WTC11 (cell line): ENCODE results near the gene PRSS53. TPM values are rescaled to one million over a fixed set of nuclear protein-coding genes. Genes with fewer than 3 reads are reported as not detected.

Experiments used
- ATAC-seq: fragments of 200-7000 bp; cut with Tn5 transposase; 2 replicates; pipeline ENCODE4 v1.10.0; 2021; ENCODE audit warnings: mild to moderate bottlenecking, moderate library complexity
- CTCF ChIA-PET: fragments of 300-600 bp; sonication (Branson Sonifier 250); formaldehyde crosslinking; loops from one replicate; lab custom pipeline; 2021; ENCODE audit warnings: antibody characterized with exemption; lab: Charles Lee
- POLR2A ChIA-PET: fragments of 350-600 bp; sonication (Branson Sonifier 250); formaldehyde crosslinking; loops from one replicate; lab custom pipeline; 2021; ENCODE audit warnings: antibody characterized with exemption; lab: Charles Lee
- DNase-seq: peaks from one replicate; pipeline ENCODE4 v3.0.0; 2021; ENCODE audit warnings: low spot score
- H3K27ac Mint-ChIP-seq: 2 replicates; pipeline ENCODE4 v1.8.0; 2021; ENCODE audit warnings: mixed read lengths
- H3K27me3 Mint-ChIP-seq: 2 replicates; pipeline ENCODE4 v1.8.0; 2021; ENCODE audit warnings: low read depth, mild to moderate bottlenecking, moderate library complexity, mixed read lengths
- H3K36me3 Mint-ChIP-seq: 2 replicates; pipeline ENCODE4 v1.8.0; 2021; ENCODE audit warnings: mixed read lengths
- H3K4me1 Mint-ChIP-seq: 2 replicates; pipeline ENCODE4 v1.8.0; 2022; ENCODE audit warnings: mixed read lengths
- H3K4me3 Mint-ChIP-seq: 2 replicates; pipeline ENCODE4 v1.8.0; 2021; ENCODE audit warnings: mild to moderate bottlenecking, moderate library complexity, mixed read lengths
- H3K9me3 Mint-ChIP-seq: 2 replicates; pipeline ENCODE4 v1.8.0; 2021; ENCODE audit warnings: mixed read lengths
- CREB1 ChIP-seq: sonication (generic); formaldehyde crosslinking; IDR thresholded peaks from 2 replicates; pipeline ENCODE4 v1.8.0; 2023; ENCODE audit warnings: mild to moderate bottlenecking, missing genetic modification reagents
- HMGA2 ChIP-seq: fragments of 250-450 bp; sonication (Bioruptor Pico); IDR thresholded peaks from 2 replicates; pipeline ENCODE4 v1.4.0; 2021; ENCODE audit warnings: mild to moderate bottlenecking, moderate library complexity
- JUN ChIP-seq: sonication (generic); formaldehyde crosslinking; IDR thresholded peaks from 2 replicates; pipeline ENCODE4 v1.8.0; 2023; ENCODE audit warnings: mild to moderate bottlenecking, missing genetic modification reagents
- PRDM15 ChIP-seq: sonication (generic); formaldehyde crosslinking; IDR thresholded peaks from 2 replicates; pipeline ENCODE4 v1.8.0; 2022; ENCODE audit warnings: missing genetic modification reagents
- TEAD4 ChIP-seq: sonication (generic); formaldehyde crosslinking; IDR thresholded peaks from 2 replicates; pipeline ENCODE4 v1.8.0; 2022; ENCODE audit warnings: mild to moderate bottlenecking, missing genetic modification reagents
- ZNF138 ChIP-seq: sonication (generic); formaldehyde crosslinking; conservative IDR thresholded peaks from 2 replicates; pipeline ENCODE4 v1.8.1; 2022; ENCODE audit warnings: mild to moderate bottlenecking, moderate library complexity, missing genetic modification reagents
- total RNA-seq: library from RNA; stranded (reverse); gene quantifications from 3 replicates; pipeline ENCODE4 v1.2.3, GENCODE V29; 2021
- TF ChIP-seq, protein P1 (sequence below): sonication (generic); formaldehyde crosslinking; conservative IDR thresholded peaks from 2 replicates; pipeline ENCODE4 v1.8.1; 2022; ENCODE audit warnings: mild to moderate bottlenecking, missing genetic modification reagents
- TF ChIP-seq, protein P2 (sequence below): sonication (generic); formaldehyde crosslinking; IDR thresholded peaks from 2 replicates; pipeline ENCODE4 v1.8.0; 2023; ENCODE audit warnings: missing genetic modification reagents
- TF ChIP-seq, protein P3 (sequence below): fragments of 250-450 bp; sonication (Bioruptor Pico); IDR thresholded peaks from 2 replicates; pipeline ENCODE4 v1.9.0; 2021; ENCODE audit warnings: mild to moderate bottlenecking, borderline replicate concordance
- TF ChIP-seq, protein P4 (sequence below): fragments of 250-450 bp; sonication (Bioruptor Pico); IDR thresholded peaks from 2 replicates; pipeline ENCODE4 v2.1.2; 2022; ENCODE audit warnings: mild to moderate bottlenecking, moderate library complexity
- TF ChIP-seq, protein P5 (sequence below): fragments of 250-450 bp; sonication (Bioruptor Pico); IDR thresholded peaks from 2 replicates; pipeline ENCODE4 v1.9.0; 2021; ENCODE audit warnings: mild to moderate bottlenecking
- TF ChIP-seq, protein P6 (sequence below): fragments of 250-450 bp; sonication (Bioruptor Pico); IDR thresholded peaks from 2 replicates; pipeline ENCODE4 v1.9.0; 2021; ENCODE audit warnings: moderate library complexity, mild to moderate bottlenecking, inconsistent platforms, borderline replicate concordance

The PRSS53 gene
- total RNA-seq, 1 experiment from 2014 or later, result 4.9 TPM

DNA sequence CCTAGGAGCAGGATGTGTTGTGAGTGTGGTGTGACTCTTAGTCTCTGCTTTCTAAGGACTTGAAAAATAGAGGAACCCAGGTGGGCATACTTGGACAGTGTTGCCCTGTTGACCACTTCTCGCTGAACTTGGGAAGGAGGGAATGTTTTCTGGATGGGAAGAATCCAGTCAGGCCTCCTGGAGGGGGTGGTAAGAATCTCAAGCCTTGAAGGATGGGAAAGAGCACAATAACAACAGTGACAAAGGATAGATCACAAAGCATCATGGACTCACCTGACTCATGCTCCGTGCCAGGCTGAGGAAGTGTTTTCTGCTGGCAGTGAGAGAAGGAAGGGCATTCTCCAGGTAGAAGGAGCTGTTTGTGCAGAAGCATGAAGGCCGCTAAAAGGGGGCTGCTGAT is 37.1 kb upstream of the PRSS53 start:
- no peak overlapping the region for H3K4me3 Mint-ChIP-seq
- ChIA-PET CTCF (interaction anchor here (1.1 to 2.1 kb wide), 2 partner anchors 17 kb away, joined by 5 to 10 read pairs; no protein-coding TSS in a partner anchor), POLR2A (no interaction called here)
- peaks cover 10% of the 10 kb centered on the region for H3K4me1 Mint-ChIP-seq
- peaks cover 17% of the 10 kb centered on the region for H3K36me3 Mint-ChIP-seq
- TF ChIP-seq ZNF138 (CRISPR knock-in tag) (no peak), TEAD4 (CRISPR knock-in tag) (no peak), CREB1 (CRISPR knock-in tag) (no peak), JUN (CRISPR knock-in tag) (no peak)
- TF ChIP-seq, protein P1, sequence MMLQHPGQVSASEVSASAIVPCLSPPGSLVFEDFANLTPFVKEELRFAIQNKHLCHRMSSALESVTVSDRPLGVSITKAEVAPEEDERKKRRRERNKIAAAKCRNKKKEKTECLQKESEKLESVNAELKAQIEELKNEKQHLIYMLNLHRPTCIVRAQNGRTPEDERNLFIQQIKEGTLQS (CRISPR knock-in tag), result no peak
- TF ChIP-seq, protein P2, sequence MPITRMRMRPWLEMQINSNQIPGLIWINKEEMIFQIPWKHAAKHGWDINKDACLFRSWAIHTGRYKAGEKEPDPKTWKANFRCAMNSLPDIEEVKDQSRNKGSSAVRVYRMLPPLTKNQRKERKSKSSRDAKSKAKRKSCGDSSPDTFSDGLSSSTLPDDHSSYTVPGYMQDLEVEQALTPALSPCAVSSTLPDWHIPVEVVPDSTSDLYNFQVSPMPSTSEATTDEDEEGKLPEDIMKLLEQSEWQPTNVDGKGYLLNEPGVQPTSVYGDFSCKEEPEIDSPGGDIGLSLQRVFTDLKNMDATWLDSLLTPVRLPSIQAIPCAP (CRISPR knock-in tag), result no peak
- ATAC-seq (no peak), DNase-seq (no peak)
- H3K27me3 Mint-ChIP-seq, result no peaks in the 10 kb centered on the region
- H3K9me3 Mint-ChIP-seq, result no peaks in the 10 kb centered on the region
- H3K27ac Mint-ChIP-seq, result peak overlapping the region; percentile 22

GRCh38 chr16:31120129-31120528 is 31.4 kb upstream of the PRSS53 start:
- no peak for ATAC-seq
- Mint-ChIP-seq H3K27me3 (no peaks in the 10 kb centered on the region), H3K36me3 (peaks cover 31% of the 10 kb centered on the region), H3K4me1 (peaks cover 16% of the 10 kb centered on the region), H3K9me3 (no peaks in the 10 kb centered on the region), H3K27ac (no peak overlapping the region), H3K4me3 (no peak overlapping the region)
- no peak for DNase-seq
- CTCF ChIA-PET, result interaction anchor here (1.2 to 2.6 kb wide), 2 partner anchors 15 to 22 kb away, joined by 4 to 12 read pairs; no protein-coding TSS in a partner anchor
- POLR2A ChIA-PET, result interaction anchor here (0.7 to 0.9 kb wide), 3 partner anchors 10 to 59 kb away, joined by 3 read pairs; partner anchors contain the start of gene FUS
- TF ChIP-seq PRDM15 (CRISPR knock-in tag) (no peak), HMGA2 (CRISPR knock-in tag) (no peak)
- TF ChIP-seq, protein P3, sequence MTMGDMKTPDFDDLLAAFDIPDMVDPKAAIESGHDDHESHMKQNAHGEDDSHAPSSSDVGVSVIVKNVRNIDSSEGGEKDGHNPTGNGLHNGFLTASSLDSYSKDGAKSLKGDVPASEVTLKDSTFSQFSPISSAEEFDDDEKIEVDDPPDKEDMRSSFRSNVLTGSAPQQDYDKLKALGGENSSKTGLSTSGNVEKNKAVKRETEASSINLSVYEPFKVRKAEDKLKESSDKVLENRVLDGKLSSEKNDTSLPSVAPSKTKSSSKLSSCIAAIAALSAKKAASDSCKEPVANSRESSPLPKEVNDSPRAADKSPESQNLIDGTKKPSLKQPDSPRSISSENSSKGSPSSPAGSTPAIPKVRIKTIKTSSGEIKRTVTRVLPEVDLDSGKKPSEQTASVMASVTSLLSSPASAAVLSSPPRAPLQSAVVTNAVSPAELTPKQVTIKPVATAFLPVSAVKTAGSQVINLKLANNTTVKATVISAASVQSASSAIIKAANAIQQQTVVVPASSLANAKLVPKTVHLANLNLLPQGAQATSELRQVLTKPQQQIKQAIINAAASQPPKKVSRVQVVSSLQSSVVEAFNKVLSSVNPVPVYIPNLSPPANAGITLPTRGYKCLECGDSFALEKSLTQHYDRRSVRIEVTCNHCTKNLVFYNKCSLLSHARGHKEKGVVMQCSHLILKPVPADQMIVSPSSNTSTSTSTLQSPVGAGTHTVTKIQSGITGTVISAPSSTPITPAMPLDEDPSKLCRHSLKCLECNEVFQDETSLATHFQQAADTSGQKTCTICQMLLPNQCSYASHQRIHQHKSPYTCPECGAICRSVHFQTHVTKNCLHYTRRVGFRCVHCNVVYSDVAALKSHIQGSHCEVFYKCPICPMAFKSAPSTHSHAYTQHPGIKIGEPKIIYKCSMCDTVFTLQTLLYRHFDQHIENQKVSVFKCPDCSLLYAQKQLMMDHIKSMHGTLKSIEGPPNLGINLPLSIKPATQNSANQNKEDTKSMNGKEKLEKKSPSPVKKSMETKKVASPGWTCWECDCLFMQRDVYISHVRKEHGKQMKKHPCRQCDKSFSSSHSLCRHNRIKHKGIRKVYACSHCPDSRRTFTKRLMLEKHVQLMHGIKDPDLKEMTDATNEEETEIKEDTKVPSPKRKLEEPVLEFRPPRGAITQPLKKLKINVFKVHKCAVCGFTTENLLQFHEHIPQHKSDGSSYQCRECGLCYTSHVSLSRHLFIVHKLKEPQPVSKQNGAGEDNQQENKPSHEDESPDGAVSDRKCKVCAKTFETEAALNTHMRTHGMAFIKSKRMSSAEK (CRISPR knock-in tag), result no peak
- TF ChIP-seq, protein P4, sequence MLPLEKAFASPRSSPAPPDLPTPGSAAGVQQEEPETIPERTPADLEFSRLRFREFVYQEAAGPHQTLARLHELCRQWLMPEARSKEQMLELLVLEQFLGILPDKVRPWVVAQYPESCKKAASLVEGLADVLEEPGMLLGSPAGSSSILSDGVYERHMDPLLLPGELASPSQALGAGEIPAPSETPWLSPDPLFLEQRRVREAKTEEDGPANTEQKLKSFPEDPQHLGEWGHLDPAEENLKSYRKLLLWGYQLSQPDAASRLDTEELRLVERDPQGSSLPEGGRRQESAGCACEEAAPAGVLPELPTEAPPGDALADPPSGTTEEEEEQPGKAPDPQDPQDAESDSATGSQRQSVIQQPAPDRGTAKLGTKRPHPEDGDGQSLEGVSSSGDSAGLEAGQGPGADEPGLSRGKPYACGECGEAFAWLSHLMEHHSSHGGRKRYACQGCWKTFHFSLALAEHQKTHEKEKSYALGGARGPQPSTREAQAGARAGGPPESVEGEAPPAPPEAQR (CRISPR knock-in tag), result no peak
- TF ChIP-seq, protein P5, sequence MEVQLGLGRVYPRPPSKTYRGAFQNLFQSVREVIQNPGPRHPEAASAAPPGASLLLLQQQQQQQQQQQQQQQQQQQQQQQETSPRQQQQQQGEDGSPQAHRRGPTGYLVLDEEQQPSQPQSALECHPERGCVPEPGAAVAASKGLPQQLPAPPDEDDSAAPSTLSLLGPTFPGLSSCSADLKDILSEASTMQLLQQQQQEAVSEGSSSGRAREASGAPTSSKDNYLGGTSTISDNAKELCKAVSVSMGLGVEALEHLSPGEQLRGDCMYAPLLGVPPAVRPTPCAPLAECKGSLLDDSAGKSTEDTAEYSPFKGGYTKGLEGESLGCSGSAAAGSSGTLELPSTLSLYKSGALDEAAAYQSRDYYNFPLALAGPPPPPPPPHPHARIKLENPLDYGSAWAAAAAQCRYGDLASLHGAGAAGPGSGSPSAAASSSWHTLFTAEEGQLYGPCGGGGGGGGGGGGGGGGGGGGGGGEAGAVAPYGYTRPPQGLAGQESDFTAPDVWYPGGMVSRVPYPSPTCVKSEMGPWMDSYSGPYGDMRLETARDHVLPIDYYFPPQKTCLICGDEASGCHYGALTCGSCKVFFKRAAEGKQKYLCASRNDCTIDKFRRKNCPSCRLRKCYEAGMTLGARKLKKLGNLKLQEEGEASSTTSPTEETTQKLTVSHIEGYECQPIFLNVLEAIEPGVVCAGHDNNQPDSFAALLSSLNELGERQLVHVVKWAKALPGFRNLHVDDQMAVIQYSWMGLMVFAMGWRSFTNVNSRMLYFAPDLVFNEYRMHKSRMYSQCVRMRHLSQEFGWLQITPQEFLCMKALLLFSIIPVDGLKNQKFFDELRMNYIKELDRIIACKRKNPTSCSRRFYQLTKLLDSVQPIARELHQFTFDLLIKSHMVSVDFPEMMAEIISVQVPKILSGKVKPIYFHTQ (CRISPR knock-in tag), result no peak
- TF ChIP-seq, protein P6, sequence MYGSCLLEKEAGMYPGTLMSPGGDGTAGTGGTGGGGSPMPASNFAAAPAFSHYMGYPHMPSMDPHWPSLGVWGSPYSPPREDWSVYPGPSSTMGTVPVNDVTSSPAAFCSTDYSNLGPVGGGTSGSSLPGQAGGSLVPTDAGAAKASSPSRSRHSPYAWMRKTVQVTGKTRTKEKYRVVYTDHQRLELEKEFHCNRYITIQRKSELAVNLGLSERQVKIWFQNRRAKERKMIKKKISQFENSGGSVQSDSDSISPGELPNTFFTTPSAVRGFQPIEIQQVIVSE (CRISPR knock-in tag), result no peak
- TF ChIP-seq, protein P2 (CRISPR knock-in tag), result no peak
